ENCODE measurements around the gene TPD52L1. TPM values are rescaled to one million over a fixed set of nuclear protein-coding genes. Genes with fewer than 3 reads are reported as not detected.

The TPD52L1 gene
- total and polyA plus RNA-seq, 2 of the 4 experiments (the other 2 are of a cell fraction): 10.2 to 13.5 TPM

GRCh38 chr6:125205931-125206330 lies 52.4 kb downstream of the TPD52L1 start:
- Histone ChIP-seq H3K4me1 (ENCODE audit: control insufficient read depth, insufficient read depth, low read length) (peaks cover 8% of the 10 kb centered on the region), H3K9ac (ENCODE audit: low read depth, low read length) (no peak overlapping the region), H2AK9ac (replicated peaks; ENCODE audit: low read depth, low read length, poor library complexity) (no peak overlapping the region), H3K4me2 (ENCODE audit: low read depth, low read length) (no peak overlapping the region), H2BK20ac (ENCODE audit: low read depth, low read length) (no peak overlapping the region), H3K27me3 (ENCODE audit: control insufficient read depth, insufficient read depth, low read length) (no peaks in the 10 kb centered on the region), H3K79me1 (ENCODE audit: low read depth in 1 of 2, low read length in 2 of 2) (no peaks in the 10 kb centered on the region), H2BK15ac (ENCODE audit: low read depth, low read length) (no peak overlapping the region), H4K8ac (ENCODE audit: low read depth in 2 of 2, low read length in 2 of 2) (no peak overlapping the region), H4K91ac (ENCODE audit: insufficient read depth, low read depth, low read length) (no peak overlapping the region), H3K56ac (ENCODE audit: extremely low read depth, insufficient read depth, low read length) (no peak overlapping the region), H4K20me1 (ENCODE audit: insufficient read depth, low read length) (no peaks in the 10 kb centered on the region), H3K27ac (ENCODE audit: insufficient read depth, low read length) (no peak overlapping the region), H4K5ac (ENCODE audit: low read depth, low read length) (no peak overlapping the region), H3K9me1 (ENCODE audit: insufficient read depth, low read length) (0 out of 2 replicates have a peak, but pooled peaks cover 3% of the 10 kb centered on the region), H2BK5ac (ENCODE audit: low read depth, low read length, poor library complexity, severe bottlenecking) (no peak overlapping the region), H3K4ac (ENCODE audit: low read depth, low read length) (no peak overlapping the region), H3K18ac (ENCODE audit: low read depth, low read length) (no peak overlapping the region), H3K4me3 (ENCODE audit: insufficient read depth, low read depth, low read length) (no peak overlapping the region), H3K36me3 (ENCODE audit: control insufficient read depth, insufficient read depth, low read length) (no peaks in the 10 kb centered on the region), H3K23ac (ENCODE audit: low read depth, low read length) (no peak overlapping the region), H3K9me3 (ENCODE audit: control insufficient read depth, insufficient read depth, low read length) (no peaks in the 10 kb centered on the region), H2AK5ac (ENCODE audit: low read depth, low read length) (no peak overlapping the region), H3K14ac (replicated peaks; ENCODE audit: low read depth, low read length) (no peak overlapping the region), H2BK120ac (ENCODE audit: low read depth, low read length) (no peak overlapping the region), H2AFZ (replicated peaks; ENCODE audit: low read length, poor library complexity) (no peak overlapping the region)
- in situ Hi-C loops (cut with MboI; ENCODE audit: low sequenced_read_pairs): no loop called here
- ChIA-PET CTCF (no interaction called here), POLR2A (ENCODE audit: unreplicated experiment) (no interaction called here)
- no peak for ATAC-seq (ENCODE audit: low read depth)
- no peak for DNase-seq
- no TSS peak for BruUV-seq (replicated peaks)
- intact Hi-C loops (cut with micrococcal nuclease): no loop called here
- no CpG with 5 or more reads among the region's 2 CpGs for WGBS, 2 experiments (ENCODE audit: extremely low coverage in 2 of 2, insufficient read length in 1 of 2)
- dilution Hi-C loops (cut with HindIII; ENCODE audit: low sequenced_read_pairs, unreplicated experiment): no loop called here
- TF ChIP-seq RFX5 (IDR thresholded peaks at IDR 0.05; ENCODE audit: low read depth, low read length) (no peak), RCOR1 (IDR thresholded peaks at IDR 0.05; ENCODE audit: insufficient replicate concordance, low read length) (no peak), BHLHE40 (IDR thresholded peaks at IDR 0.05; ENCODE audit: low read depth, low read length) (no peak), CHD1 (IDR thresholded peaks at IDR 0.05; ENCODE audit: low read depth, low read length) (no peak), POLR2A (IDR thresholded peaks at IDR 0.05; ENCODE audit: low read depth, low read length) (no peak), MAFK (IDR thresholded peaks at IDR 0.05; ENCODE audit: low read depth, low read length) (no peak), MAZ (IDR thresholded peaks at IDR 0.05; ENCODE audit: borderline replicate concordance, low read depth, low read length) (no peak), CEBPB (IDR thresholded peaks at IDR 0.05; ENCODE audit: low read depth, low read length) (no peak), USF2 (IDR thresholded peaks at IDR 0.05; ENCODE audit: low read depth, low read length) (no peak), MXI1 (IDR thresholded peaks at IDR 0.05; ENCODE audit: borderline replicate concordance, low read depth, low read length) (no peak), SMC3 (IDR thresholded peaks at IDR 0.05; ENCODE audit: low read depth, low read length) (no peak), CTCF (conservative IDR thresholded peaks at IDR 0.05; ENCODE audit: low read depth, low read length) (no peak), FOS (IDR thresholded peaks at IDR 0.05; ENCODE audit: low read depth, low read length) (no peak), RAD21 (IDR thresholded peaks at IDR 0.05; ENCODE audit: low read length) (no peak), NFE2L2 (IDR thresholded peaks at IDR 0.05; ENCODE audit: low read depth, low read length) (no peak)
- TF ChIP-seq, protein P1, sequence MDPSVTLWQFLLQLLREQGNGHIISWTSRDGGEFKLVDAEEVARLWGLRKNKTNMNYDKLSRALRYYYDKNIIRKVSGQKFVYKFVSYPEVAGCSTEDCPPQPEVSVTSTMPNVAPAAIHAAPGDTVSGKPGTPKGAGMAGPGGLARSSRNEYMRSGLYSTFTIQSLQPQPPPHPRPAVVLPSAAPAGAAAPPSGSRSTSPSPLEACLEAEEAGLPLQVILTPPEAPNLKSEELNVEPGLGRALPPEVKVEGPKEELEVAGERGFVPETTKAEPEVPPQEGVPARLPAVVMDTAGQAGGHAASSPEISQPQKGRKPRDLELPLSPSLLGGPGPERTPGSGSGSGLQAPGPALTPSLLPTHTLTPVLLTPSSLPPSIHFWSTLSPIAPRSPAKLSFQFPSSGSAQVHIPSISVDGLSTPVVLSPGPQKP (IDR thresholded peaks at IDR 0.05; ENCODE audit: borderline replicate concordance, low read depth, low read length): no peak

Data from IMR-90 (cell line).